ENCODE measurements around the gene TUBA4A.

Gene TUBA4A

GRCh38 chr2:219286436-219287115 is 32.9 kb upstream of the TUBA4A start:
- DNase-seq (ENCODE audit: low read depth): no peak

- no peak for DNase-seq (ENCODE audit: low read depth)
These were observed 32.2 kb upstream of the TUBA4A start for GRCh38 chr2:219285894-219286425.

GRCh38 chr2:219285373-219285735 is 31.6 kb upstream of the TUBA4A start:
- no peak for DNase-seq (ENCODE audit: low read depth)

GRCh38 chr2:219284501-219285372 is 31.0 kb upstream of the TUBA4A start:
- no peak for DNase-seq (ENCODE audit: low read depth)

- DNase-seq (ENCODE audit: low read depth): no peak
These were observed 29.3 kb upstream of the TUBA4A start for GRCh38 chr2:219282943-219283581.

GRCh38 chr2:219282375-219282774 is 28.7 kb upstream of the TUBA4A start:
- no peak for DNase-seq (ENCODE audit: low read depth)

- no peak for DNase-seq (ENCODE audit: low read depth)
These were observed 27.9 kb upstream of the TUBA4A start for GRCh38 chr2:219281588-219281987.

- no peak for DNase-seq (ENCODE audit: low read depth)
These were observed 26.9 kb upstream of the TUBA4A start for GRCh38 chr2:219280651-219281050.

GRCh38 chr2:219279916-219280516 is 26.3 kb upstream of the TUBA4A start:
- no peak for DNase-seq (ENCODE audit: low read depth)

GRCh38 chr2:219279151-219279915 is 25.6 kb upstream of the TUBA4A start, which contains the start of gene DNAJB2:
Gene DNAJB2, plus strand, starts transcription at chr2:219279366. Its CDS starts 468 bp downstream, at chr2:219279834.
- DNase-seq (ENCODE audit: low read depth): peak; percentile 99

GRCh38 chr2:219278655-219279150 is 25.0 kb upstream of the TUBA4A start:
- no peak for DNase-seq (ENCODE audit: low read depth)

GRCh38 chr2:219277703-219278654 is 24.3 kb upstream of the TUBA4A start:
- peak; percentile 84 for DNase-seq (ENCODE audit: low read depth)

GRCh38 chr2:219274361-219274921 is 20.7 kb upstream of the TUBA4A start:
- peak; percentile 84 for DNase-seq (ENCODE audit: low read depth)

- DNase-seq (ENCODE audit: low read depth): peak; percentile 76
These were observed 20.2 kb upstream of the TUBA4A start for GRCh38 chr2:219273937-219274336.

- no peak for DNase-seq (ENCODE audit: low read depth)
These were observed 19.3 kb upstream of the TUBA4A start for GRCh38 chr2:219272995-219273394.

- DNase-seq (ENCODE audit: low read depth): no peak
These were observed 18.6 kb upstream of the TUBA4A start for GRCh38 chr2:219272356-219272755.

GRCh38 chr2:219271021-219271420 is 17.3 kb upstream of the TUBA4A start:
- DNase-seq (ENCODE audit: low read depth): no peak

GRCh38 chr2:219270055-219270372 is 16.3 kb upstream of the TUBA4A start:
- DNase-seq (ENCODE audit: low read depth): no peak

GRCh38 chr2:219269362-219270054 is 15.8 kb upstream of the TUBA4A start:
- DNase-seq (ENCODE audit: low read depth): no peak
